IPS-15b (cell line): ENCODE data around the gene ELK1.
A peak's percentile ranks its signal among the peaks of the same experiment; 100 is the strongest.

Source experiments
- H3K27me3 ChIP-seq: one replicate; pipeline ENCODE4 v1.6.1; 2013; ENCODE audit warnings: low read length; ENCODE audit not compliant: control insufficient read depth, insufficient read depth
- H3K36me3 ChIP-seq: one replicate; pipeline ENCODE4 v1.6.1; 2013; ENCODE audit warnings: low read length; ENCODE audit not compliant: control insufficient read depth, insufficient read depth
- H3K4me1 ChIP-seq: one replicate; pipeline ENCODE4 v1.6.1; 2013; ENCODE audit warnings: mild to moderate bottlenecking, low read length; ENCODE audit not compliant: control insufficient read depth, insufficient read depth
- H3K4me3 ChIP-seq: one replicate; pipeline ENCODE4 v1.5.1; 2013; ENCODE audit warnings: low read depth, low read length
- H3K9ac ChIP-seq: one replicate; pipeline ENCODE4 v1.6.1; 2013; ENCODE audit warnings: low read depth, mild to moderate bottlenecking, low read length
- H3K9me3 ChIP-seq: one replicate; pipeline ENCODE4 v1.6.1; 2013; ENCODE audit warnings: mild to moderate bottlenecking, low read length; ENCODE audit not compliant: control insufficient read depth, insufficient read depth

Gene ELK1

GRCh38 chrX:47638816-47639215 is 11.5 kb downstream of the ELK1 start:
- no peaks in the 10 kb centered on the region for H3K4me1 ChIP-seq
- H3K9ac ChIP-seq, result no peak overlapping the region
- peaks cover 2% of the 10 kb centered on the region for H3K9me3 ChIP-seq
- no peaks in the 10 kb centered on the region for H3K27me3 ChIP-seq
- peaks cover 22% of the 10 kb centered on the region for H3K36me3 ChIP-seq
- no peak overlapping the region for H3K4me3 ChIP-seq

DNA sequence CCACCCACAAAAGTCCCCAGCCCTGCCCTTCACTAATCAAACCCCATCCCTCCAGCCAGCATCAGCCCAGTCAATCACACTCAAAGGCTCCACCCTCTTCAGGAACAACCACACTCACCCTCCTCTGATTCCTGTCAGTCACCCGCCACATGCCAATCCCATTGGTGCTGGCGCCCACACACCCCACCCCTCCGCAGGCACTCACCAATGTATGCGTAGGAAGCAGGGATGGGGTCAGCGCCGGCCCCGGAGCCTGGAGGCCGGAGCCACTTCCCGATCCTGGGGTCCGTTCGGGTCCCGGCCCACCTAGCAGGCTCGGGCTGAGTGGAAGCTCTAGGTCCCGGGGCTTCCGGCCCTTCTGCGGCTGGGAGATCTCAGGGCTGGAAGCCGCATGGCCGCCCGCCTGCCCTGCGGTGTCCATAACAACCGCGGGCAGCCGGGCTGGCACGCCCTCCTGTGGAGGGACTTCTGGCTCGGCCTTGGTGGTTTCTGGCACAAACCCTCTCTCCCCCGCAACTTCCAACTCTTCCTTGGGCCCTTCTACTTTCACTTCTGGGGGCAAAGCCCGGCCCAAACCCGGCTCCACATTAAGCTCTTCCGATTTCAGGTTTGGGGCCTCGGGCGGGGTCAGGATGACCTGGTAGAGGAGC is 12.7 kb downstream of the ELK1 start:
- Histone ChIP-seq H3K9me3 (peaks cover 2% of the 10 kb centered on the region), H3K9ac (no peak overlapping the region), H3K4me1 (no peaks in the 10 kb centered on the region), H3K27me3 (no peaks in the 10 kb centered on the region), H3K36me3 (peaks cover 22% of the 10 kb centered on the region), H3K4me3 (no peak overlapping the region)

GRCh38 chrX:47634871-47635575 is 15.3 kb downstream of the ELK1 start:
- peaks cover 13% of the 10 kb centered on the region for H3K36me3 ChIP-seq
- H3K4me3 ChIP-seq, result no peak overlapping the region
- no peaks in the 10 kb centered on the region for H3K4me1 ChIP-seq
- no peaks in the 10 kb centered on the region for H3K9me3 ChIP-seq
- no peaks in the 10 kb centered on the region for H3K27me3 ChIP-seq
- no peak overlapping the region for H3K9ac ChIP-seq

DNA sequence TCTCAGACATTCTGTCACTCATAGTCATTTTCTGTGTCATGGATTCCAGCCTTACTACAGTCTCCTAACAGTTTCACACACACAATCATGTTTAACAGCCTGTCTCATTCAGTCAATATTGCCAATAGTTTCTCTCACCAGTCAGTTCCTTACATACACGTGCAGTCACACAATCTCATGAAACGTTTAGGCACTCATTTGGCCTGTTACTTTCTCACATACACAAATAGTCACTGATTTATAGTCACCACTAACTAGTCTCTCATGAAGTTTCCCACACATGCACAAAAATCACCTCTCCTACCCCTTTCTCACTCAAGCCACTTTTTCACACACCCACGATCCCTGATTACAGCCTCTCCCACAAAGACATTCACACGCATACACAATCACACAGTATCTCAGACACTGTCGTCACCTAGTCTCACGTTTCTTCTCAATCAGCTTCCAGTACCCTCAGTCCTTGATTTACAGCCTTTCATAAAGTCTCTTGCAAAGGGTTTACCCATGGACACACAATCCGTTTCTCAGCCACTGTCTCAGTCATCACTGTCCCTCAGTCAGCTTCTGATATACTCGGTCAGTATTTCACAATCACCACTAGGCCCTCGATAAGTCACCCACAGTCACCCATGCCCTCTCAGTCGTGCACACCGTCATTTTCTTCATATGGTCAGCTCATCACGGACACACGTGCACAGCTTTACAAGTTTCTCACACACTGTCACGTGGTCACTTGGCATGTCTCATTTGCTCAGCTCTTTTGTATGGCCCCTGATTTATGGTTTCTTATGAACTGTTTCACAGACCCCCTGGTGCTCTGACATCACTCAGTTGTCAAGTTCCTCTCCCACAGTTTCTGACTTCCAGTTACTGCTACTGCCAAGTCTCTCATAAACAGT is 16.4 kb downstream of the ELK1 start:
- Histone ChIP-seq H3K4me3 (no peak overlapping the region), H3K36me3 (peaks cover 12% of the 10 kb centered on the region), H3K9ac (no peak overlapping the region), H3K9me3 (no peaks in the 10 kb centered on the region), H3K4me1 (no peaks in the 10 kb centered on the region), H3K27me3 (no peaks in the 10 kb centered on the region)

- no peaks in the 10 kb centered on the region for H3K9me3 ChIP-seq
- no peak overlapping the region for H3K9ac ChIP-seq
- H3K4me3 ChIP-seq, result no peak overlapping the region
- no peaks in the 10 kb centered on the region for H3K27me3 ChIP-seq
- peaks cover 12% of the 10 kb centered on the region for H3K36me3 ChIP-seq
- no peaks in the 10 kb centered on the region for H3K4me1 ChIP-seq
These were observed 17.7 kb downstream of the ELK1 start for GRCh38 chrX:47632666-47633065.

DNA sequence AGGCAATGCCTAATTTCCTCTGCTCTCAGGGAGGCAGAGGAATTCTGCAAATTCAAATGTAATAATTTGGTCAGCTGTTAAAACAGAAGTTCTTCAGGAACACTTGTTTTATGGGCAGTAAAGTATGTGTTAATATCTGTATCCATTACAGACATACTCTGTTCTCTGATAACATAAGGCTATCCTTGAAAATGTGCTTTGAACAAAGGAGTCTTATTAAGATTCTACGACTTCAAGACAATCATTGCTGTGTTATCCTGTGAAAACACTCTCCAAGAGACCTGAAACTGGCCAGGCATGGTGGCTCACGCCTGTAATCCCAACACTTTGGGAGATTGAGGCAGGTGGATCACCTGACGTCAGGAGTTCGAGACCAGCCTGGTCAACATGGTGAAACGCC is 18.7 kb downstream of the ELK1 start:
- H3K36me3 ChIP-seq, result peaks cover 12% of the 10 kb centered on the region
- no peak overlapping the region for H3K9ac ChIP-seq
- H3K9me3 ChIP-seq, result no peaks in the 10 kb centered on the region
- H3K4me1 ChIP-seq, result no peaks in the 10 kb centered on the region
- no peak overlapping the region for H3K4me3 ChIP-seq
- H3K27me3 ChIP-seq, result no peaks in the 10 kb centered on the region

DNA sequence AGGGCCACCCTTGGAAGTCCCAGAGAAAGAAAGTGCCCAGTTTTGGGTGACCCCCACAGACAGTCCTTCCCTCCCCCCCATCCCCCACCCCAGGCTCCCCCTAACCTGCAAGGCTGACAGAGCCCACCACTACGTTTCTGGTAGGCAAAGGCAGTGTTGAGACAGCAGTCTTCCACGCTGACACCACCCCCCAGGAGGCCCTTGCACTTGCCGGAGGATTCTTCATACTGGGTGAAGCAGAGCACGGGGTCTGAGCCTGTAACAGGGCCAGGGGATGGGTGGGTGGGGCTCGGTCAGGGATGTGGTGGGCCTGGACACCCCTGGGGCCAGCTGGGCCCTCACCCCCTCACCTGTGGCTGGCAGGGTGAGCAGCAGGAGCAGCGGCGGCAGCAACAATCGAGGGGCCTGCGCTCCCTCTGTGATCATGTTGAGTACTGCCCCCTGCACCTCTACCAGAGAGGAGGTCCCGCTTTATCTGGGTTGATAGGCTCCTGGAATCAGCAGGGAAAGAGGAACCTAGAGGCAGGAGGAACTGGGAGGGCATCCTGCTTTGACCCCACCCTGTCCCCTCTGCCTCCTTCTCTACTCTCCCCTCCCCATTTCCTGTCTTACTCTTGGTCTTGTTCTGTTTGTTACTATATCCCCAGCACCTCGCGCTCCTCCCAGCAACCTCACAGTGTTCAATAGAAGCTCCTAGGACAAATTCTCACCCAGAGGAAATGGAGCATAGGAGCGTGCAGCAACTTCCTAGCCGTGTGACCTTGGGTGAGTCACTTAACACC is 20.8 kb downstream of the ELK1 start, which contains the start of gene CFP:
CFP (minus strand) TSS at position 512 of the 782 bp plus-strand sequence; CDS start at position 426, 86 bp downstream.
- Histone ChIP-seq H3K9ac (no peak within 1 kb of the TSS), H3K27me3 (no peaks in the 10 kb centered on the region)

GRCh38 chrX:47628982-47629381 is 21.4 kb downstream of the ELK1 start:
- Histone ChIP-seq H3K4me3 (no peak overlapping the region), H3K36me3 (peaks cover 2% of the 10 kb centered on the region), H3K9me3 (no peaks in the 10 kb centered on the region), H3K4me1 (no peaks in the 10 kb centered on the region), H3K9ac (no peak overlapping the region), H3K27me3 (no peaks in the 10 kb centered on the region)

More for the DNA sequence above, 20.8 kb downstream of the ELK1 start, which contains the start of gene CFP:
- H3K4me1 ChIP-seq, result no peaks in the 10 kb centered on the region
- peaks cover 2% of the 10 kb centered on the region for H3K36me3 ChIP-seq
- H3K9me3 ChIP-seq, result no peaks in the 10 kb centered on the region
- H3K4me3 ChIP-seq, result no peak within 1 kb of the TSS

DNA sequence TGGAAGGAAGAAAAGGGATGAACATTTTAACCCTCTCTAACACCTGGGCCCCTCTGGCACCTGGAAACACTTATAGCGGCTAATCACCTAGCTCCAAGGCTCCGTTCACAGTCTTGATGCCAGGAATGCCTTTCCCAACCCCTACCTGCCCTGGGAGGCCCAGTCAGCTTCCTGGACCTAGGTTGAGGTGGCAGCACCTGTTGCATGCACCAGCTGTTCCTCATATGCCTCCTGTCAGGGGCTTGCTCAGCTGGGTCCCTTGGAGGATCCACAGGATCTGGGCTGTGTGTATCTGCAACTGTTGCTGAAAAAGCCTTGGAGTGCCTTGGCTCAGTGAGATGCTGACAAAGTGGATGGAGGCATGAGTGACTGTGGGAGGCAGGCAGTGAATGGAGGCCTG is 25.0 kb downstream of the ELK1 start:
- Histone ChIP-seq H3K4me3 (no peak overlapping the region), H3K9ac (no peak overlapping the region), H3K9me3 (no peaks in the 10 kb centered on the region), H3K27me3 (peaks cover 8% of the 10 kb centered on the region), H3K36me3 (no peaks in the 10 kb centered on the region), H3K4me1 (no peaks in the 10 kb centered on the region)

- Histone ChIP-seq H3K36me3 (no peaks in the 10 kb centered on the region), H3K4me3 (peak overlapping the region; percentile 48), H3K9ac (no peak overlapping the region), H3K27me3 (peaks cover 10% of the 10 kb centered on the region), H3K4me1 (no peaks in the 10 kb centered on the region), H3K9me3 (peaks cover under 1% of the 10 kb centered on the region)
These were observed 26.8 kb downstream of the ELK1 start for GRCh38 chrX:47623540-47624027.

- Histone ChIP-seq H3K9me3 (peaks cover 2% of the 10 kb centered on the region), H3K4me3 (no peak overlapping the region), H3K9ac (no peak overlapping the region), H3K4me1 (no peaks in the 10 kb centered on the region), H3K27me3 (peaks cover 10% of the 10 kb centered on the region), H3K36me3 (no peaks in the 10 kb centered on the region)
These were observed 28.5 kb downstream of the ELK1 start for GRCh38 chrX:47621851-47622250.
